HCT116 (cell line): Measurements from ENCODE around the gene PCNT.

Experiments
- CEBPB ChIP-seq: IDR thresholded peaks from 2 replicates; pipeline ENCODE4 v1.6.1; 2012; ENCODE audit warnings: low read depth
- POLR2A ChIP-seq: IDR thresholded peaks from 2 replicates; pipeline ENCODE4 v1.7.0; 2011; ENCODE audit warnings: borderline replicate concordance; ENCODE audit not compliant: insufficient read depth, insufficient read length; ENCODE audit errors: extremely low read depth
- POLR2AphosphoS5 ChIP-seq: IDR thresholded peaks from 2 replicates; pipeline ENCODE4 v1.6.1; 2011; ENCODE audit warnings: mild to moderate bottlenecking, low read depth, low read length, moderate library complexity
- YY1 ChIP-seq: IDR thresholded peaks from 2 replicates; pipeline ENCODE4 v1.6.1; 2011; ENCODE audit warnings: low read length, low read depth, moderate library complexity, mild to moderate bottlenecking; ENCODE audit not compliant: insufficient replicate concordance; ENCODE audit errors: extremely low read depth
- ZNF274 ChIP-seq: fragments of 200-500 bp; sonication (Bioruptor generic); IDR thresholded peaks from 2 replicates; pipeline ENCODE4 v1.6.1; 2014; ENCODE audit warnings: mild to moderate bottlenecking, low read depth, low read length, inconsistent platforms
- TF ChIP-seq, protein P1 (sequence below), 3 experiments: fragments of 200-600 bp in 1 of 3; sonication (generic) in 1 of 3; IDR thresholded peaks in 2 of 3; conservative IDR thresholded peaks in 1 of 3; 2 replicates each; pipeline ENCODE4 v1.5.1; 2012 to 2017; ENCODE audit warnings: low read depth in 2 of 3, low read length in 2 of 3, antibody characterized with exemption in 1 of 3, borderline replicate concordance in 1 of 3, control low read depth in 1 of 3, mild to moderate bottlenecking in 1 of 3, mixed read lengths in 1 of 3, mixed run types in 1 of 3, moderate library complexity in 1 of 3; ENCODE audit not compliant: insufficient read depth in 1 of 3
- TF ChIP-seq, protein P2 (sequence below): IDR thresholded peaks from 2 replicates; pipeline ENCODE4 v1.6.1; 2012; ENCODE audit warnings: low read depth

- TF ChIP-seq, protein P1, sequence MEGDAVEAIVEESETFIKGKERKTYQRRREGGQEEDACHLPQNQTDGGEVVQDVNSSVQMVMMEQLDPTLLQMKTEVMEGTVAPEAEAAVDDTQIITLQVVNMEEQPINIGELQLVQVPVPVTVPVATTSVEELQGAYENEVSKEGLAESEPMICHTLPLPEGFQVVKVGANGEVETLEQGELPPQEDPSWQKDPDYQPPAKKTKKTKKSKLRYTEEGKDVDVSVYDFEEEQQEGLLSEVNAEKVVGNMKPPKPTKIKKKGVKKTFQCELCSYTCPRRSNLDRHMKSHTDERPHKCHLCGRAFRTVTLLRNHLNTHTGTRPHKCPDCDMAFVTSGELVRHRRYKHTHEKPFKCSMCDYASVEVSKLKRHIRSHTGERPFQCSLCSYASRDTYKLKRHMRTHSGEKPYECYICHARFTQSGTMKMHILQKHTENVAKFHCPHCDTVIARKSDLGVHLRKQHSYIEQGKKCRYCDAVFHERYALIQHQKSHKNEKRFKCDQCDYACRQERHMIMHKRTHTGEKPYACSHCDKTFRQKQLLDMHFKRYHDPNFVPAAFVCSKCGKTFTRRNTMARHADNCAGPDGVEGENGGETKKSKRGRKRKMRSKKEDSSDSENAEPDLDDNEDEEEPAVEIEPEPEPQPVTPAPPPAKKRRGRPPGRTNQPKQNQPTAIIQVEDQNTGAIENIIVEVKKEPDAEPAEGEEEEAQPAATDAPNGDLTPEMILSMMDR (IDR thresholded peaks at IDR 0.05 in 2 of 3, conservative IDR thresholded peaks at IDR 0.05 in 1 of 3; ENCODE audit: borderline replicate concordance in 1 of 3, insufficient read depth in 1 of 3, low read depth in 2 of 3, low read length in 2 of 3): no peak
- no peak for TF ChIP-seq POLR2A
- no peak for TF ChIP-seq CEBPB
- no peak for TF ChIP-seq ZNF274
- TF ChIP-seq, protein P2, sequence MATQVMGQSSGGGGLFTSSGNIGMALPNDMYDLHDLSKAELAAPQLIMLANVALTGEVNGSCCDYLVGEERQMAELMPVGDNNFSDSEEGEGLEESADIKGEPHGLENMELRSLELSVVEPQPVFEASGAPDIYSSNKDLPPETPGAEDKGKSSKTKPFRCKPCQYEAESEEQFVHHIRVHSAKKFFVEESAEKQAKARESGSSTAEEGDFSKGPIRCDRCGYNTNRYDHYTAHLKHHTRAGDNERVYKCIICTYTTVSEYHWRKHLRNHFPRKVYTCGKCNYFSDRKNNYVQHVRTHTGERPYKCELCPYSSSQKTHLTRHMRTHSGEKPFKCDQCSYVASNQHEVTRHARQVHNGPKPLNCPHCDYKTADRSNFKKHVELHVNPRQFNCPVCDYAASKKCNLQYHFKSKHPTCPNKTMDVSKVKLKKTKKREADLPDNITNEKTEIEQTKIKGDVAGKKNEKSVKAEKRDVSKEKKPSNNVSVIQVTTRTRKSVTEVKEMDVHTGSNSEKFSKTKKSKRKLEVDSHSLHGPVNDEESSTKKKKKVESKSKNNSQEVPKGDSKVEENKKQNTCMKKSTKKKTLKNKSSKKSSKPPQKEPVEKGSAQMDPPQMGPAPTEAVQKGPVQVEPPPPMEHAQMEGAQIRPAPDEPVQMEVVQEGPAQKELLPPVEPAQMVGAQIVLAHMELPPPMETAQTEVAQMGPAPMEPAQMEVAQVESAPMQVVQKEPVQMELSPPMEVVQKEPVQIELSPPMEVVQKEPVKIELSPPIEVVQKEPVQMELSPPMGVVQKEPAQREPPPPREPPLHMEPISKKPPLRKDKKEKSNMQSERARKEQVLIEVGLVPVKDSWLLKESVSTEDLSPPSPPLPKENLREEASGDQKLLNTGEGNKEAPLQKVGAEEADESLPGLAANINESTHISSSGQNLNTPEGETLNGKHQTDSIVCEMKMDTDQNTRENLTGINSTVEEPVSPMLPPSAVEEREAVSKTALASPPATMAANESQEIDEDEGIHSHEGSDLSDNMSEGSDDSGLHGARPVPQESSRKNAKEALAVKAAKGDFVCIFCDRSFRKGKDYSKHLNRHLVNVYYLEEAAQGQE: no peak
- no peak for TF ChIP-seq YY1
- TF ChIP-seq POLR2AphosphoS5: no peak
Observed at GRCh38 chr21:46474382-46474781, 150.4 kb downstream of the PCNT start.
